T follicular helper cell (primary cell): ENCODE results near the gene MECR.
"Not testable (repeated sequence)": the region's sequence is repeated elsewhere in the genome, so short reads cannot be mapped to it uniquely, and the experiment has no call there.

Source experiments
- DNase-seq: peaks from one replicate; pipeline ENCODE4 v3.0.0-alpha.2; 2020; ENCODE audit warnings: low read depth

MECR gene

DNA sequence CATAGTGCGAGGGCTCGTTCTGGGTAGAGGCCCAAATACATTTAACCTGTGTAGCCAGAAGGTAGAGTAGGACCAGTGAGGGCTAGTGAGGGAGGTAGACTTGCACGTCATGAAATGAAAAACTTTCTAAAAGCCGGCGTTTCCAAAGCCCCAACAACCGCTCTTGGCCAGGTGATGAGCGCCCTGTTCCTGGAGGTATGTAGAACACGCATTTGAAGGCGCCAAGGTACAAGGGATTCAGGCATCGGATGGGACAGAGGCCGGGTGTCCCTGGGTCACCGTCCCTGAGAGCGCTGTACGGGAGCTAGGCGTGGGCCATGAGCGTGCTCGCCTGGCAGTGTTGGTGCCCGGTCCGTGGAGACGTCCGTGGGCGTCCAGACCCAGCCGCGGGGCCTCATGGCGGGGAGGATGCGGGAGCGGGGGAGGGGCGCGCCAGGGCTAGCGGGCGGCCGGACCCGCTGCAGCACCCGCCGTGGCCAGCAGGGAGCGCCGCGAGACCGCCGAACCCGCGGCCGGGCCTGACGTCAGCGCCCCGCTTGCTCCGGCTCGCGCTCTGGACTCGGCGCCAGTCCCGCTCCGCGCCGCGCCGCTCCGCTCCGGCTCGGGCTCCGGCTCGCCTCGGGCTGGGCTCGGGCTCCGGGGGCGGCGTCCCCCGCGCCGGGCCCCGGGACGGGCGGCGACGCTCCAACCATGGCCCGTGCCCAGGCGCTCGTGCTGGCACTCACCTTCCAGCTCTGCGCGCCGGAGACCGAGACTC lies 5.4 kb upstream of the MECR start, which contains the start of gene PTPRU:
Gene PTPRU, plus strand, starts transcription at position 568 of the 757 bp plus-strand sequence. Its CDS starts 123 bp downstream, at position 691.
- DNase-seq = peak; percentile 66

DNA sequence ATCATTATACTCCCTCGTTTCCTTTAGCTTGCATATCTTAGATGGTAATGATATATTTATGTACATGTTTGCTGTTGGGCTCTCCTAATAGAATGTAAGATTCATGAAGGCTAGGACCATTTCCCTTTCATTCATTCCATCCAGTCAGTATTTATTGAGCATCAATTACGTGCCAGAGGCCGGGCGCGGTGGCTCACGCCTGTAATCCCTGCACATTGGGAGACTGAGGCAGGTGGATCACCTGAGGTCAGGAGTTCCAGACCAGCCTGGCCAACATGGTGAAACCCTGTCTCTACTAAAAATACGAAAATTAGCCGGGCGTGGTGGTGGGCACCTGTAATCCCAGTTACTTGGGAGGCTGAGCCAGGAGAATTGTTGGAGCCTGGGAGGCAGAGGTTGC lies 4.1 kb upstream of the MECR start:
- not testable (repeated sequence) for DNase-seq

DNA sequence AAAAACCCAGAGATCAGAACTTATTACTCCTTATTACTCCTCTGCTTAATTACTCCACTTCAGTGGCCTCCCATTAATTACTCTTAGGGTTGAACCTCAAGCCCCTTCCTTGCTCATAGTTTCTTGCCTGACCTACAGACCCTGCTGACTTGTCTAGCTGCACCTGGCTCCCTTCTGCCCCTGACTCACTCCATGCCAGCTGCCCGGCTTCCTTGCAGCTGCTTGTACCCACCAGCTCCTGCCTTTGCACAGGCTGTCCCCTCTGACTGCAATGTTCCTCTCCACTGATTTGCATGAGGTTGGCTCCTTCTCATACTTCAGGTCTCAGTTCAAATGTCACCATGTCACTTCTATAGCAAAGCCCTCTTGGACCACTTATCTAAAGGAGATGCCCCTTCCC lies 3.7 kb upstream of the MECR start:
- DNase-seq = no peak

DNA sequence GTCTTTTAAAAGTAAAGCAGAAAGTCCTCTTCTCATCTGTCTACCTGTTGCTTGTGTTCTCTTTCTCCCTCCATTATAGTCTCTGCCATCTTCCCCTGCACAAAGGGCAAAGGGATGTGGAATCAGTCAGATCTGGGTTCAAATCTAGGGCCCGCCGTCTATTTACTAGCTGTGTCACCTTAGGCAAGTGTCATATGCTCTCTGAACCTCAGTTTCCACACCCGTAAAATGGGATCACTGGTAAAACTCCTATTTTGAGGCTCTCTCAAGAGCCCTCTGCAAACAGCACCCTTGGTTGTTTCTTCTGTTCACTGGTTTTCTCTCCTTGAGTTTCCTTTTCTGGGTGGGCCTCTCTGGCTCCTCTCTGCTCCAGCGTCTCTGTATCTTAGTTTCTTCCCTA lies 3.0 kb upstream of the MECR start:
- no peak for DNase-seq

- DNase-seq = no peak
These were observed 1.7 kb upstream of the MECR start for GRCh38 chr1:29232387-29232786.

- no peak for DNase-seq
These were observed 556 bp downstream of the MECR start for GRCh38 chr1:29230204-29230552.

- no peak for DNase-seq
These were observed 3.2 kb downstream of the MECR start for GRCh38 chr1:29227511-29227910.

DNA sequence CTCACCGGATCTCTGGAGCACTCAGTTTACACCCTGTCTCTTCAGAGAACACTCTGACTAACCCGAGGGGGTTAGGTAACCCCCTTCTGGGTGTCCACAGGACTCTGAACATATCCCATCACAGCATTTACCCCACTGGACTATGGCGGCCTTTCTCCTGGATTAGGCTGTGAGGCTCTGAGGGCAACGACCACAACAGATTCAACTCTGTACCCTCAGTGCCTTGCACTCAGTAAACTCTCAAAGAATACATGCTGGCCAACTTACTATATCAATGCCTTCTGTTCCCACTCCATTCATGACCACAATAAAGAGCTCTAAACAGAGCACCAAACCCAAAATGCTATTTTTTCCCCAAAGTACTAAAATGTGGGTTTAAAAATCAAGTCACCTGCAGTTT lies 5.4 kb downstream of the MECR start:
- DNase-seq = no peak

DNA sequence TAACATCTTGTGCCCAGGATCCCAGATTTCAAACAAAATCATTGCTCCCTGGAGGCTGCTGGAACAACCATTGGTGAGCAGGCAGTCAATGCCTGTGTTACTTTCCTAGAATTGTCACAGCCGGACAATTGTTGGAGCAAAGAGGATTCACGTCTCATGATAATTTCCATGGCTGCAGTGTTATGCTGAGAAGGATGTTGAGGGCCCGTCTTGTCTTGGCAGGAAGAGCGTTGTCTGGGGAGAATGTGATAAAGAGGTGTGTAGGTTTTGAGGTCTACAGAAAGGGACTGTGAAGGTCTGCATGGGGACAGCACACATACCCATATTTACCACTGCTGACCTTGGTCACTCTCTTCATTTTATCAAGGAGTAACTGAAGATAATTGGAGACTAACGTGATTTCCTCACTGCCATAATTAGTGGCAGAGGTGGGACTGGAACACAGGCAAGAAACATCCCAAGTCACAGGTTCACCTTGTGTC lies 6.3 kb downstream of the MECR start:
- no peak for DNase-seq

- DNase-seq = no peak
These were observed 7.2 kb downstream of the MECR start for GRCh38 chr1:29223521-29223920.

DNA sequence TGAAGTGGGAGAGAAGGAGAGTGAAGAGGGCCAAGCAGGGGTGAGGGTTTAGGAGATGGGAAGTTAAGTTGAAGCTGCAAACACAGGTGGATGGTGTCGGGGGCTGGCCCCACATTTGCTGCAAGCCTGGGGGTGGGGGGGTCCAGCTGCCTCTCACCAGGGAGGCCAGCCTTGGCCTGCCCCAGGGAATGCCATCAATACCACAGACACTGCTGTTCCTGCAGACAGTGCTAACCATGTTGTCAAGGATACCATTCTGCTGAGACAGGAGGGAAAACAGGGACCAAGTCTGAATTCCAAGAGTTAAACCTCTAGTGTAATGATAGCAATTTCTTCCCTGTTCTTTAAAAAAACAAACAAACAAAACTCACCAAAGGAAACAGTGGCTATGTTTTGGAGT lies 8.0 kb downstream of the MECR start:
- no peak for DNase-seq

GRCh38 chr1:29222260-29222659 lies 8.5 kb downstream of the MECR start:
- not testable (repeated sequence) for DNase-seq

DNA sequence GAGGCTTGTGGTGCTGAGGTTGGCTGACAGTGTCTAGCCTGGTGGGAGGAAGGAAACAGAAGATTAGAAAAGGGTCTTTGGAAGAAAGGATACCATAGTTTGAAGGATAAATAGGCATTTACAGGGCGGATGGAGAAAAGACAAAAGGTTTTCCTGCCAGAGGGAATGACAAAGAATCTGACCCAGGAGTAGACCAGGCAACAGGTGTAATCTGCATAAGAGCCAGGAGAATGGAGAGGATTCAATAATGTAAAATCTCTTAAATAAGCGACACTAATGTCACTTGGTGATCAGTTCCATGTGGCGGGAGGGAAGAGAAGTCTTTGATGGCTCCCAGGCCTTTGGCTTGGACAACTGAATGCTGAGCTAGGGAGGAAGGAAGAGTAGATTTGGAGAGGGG lies 9.4 kb downstream of the MECR start:
- DNase-seq = no peak

GRCh38 chr1:29218223-29218622 lies 12.5 kb downstream of the MECR start:
- no peak for DNase-seq

DNA sequence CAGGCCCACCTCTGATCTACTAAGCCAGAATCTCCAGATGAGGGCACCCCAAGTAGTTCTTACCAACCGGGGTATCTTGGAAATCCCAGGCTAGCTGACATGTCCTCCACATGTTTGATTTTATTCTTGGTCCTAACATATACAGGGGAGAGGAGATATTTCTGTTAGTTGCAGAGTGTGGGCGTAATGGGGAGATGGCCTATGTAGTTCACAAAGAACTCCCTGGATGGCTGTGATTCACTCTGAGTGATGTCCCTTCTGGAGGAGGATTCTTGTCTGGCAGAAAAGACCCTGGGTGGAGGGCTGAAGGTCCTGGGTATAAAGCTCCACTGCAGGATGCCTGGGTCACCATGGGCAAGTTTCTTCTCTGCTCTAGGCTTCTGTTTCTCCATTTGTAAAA lies 13.1 kb downstream of the MECR start:
- no peak for DNase-seq

- DNase-seq = no peak
These were observed 17.7 kb downstream of the MECR start for GRCh38 chr1:29213055-29213454.

GRCh38 chr1:29211086-29212030 lies 19.4 kb downstream of the MECR start:
- DNase-seq = no peak

- DNase-seq = no peak
These were observed 20.3 kb downstream of the MECR start for GRCh38 chr1:29210278-29211085.

- no peak for DNase-seq
These were observed 21.6 kb downstream of the MECR start for GRCh38 chr1:29209173-29209572.

DNA sequence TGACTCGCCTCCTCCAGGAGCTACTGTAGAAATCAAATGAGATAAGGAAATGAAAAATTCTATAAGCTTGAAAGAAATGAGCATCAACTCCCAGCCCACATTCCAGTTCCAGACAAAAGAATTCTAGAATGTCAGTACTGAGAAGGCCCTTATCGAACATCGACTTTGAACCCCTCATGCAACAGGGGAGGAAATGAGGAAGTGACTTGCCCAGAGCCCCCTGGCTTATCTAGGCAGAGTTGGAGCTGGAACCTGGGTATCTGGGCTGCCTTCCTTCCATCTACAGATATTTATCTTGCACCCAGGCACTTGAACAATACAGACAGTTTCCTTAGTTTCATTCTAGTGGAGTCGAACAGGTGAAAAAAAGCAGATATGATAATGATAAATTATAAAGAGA lies 22.3 kb downstream of the MECR start:
- DNase-seq = no peak

GRCh38 chr1:29202584-29203340 lies 28.0 kb downstream of the MECR start:
- peak; percentile 81 for DNase-seq
